HEK293T (cell line): ENCODE data around the gene ITPA.

Source experiments
- FOXM1 ChIP-seq: fragments of 450-650 bp; IDR thresholded peaks from 2 replicates; pipeline ENCODE4 v1.6.1; 2017; ENCODE audit warnings: mild to moderate bottlenecking, borderline replicate concordance
- SUZ12 ChIP-seq: fragments of 450-650 bp; IDR thresholded peaks from 2 replicates; pipeline ENCODE4 v1.6.1; 2016; ENCODE audit warnings: mild to moderate bottlenecking

DNA sequence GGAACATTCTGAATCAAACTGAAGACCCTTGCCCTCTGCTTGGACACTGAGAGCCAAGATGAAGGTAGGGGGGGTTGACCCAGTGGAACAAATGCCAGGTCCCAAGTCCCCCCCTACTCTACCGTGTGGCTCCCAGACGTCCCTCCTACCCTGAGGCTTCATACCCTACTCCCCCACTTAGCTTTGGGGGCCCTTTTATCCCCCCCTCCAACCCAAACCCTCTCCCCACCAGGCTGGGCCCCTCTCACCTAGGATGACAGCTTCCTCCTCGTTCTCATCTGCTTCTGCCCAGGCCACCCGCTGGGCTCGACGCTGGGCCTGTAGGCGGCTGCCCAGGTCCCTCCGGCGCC, 6.4 kb upstream of the ITPA start:
- no peak for TF ChIP-seq SUZ12
- TF ChIP-seq FOXM1: no peak
